Nephron (organoid): ENCODE data around the gene FABP6.
"Not testable (repeated sequence)": the region's sequence is repeated elsewhere in the genome, so short reads cannot be mapped to it uniquely, and the experiment has no call there.

Source experiments
- H3K27ac Mint-ChIP-seq, 3 experiments: 2 replicates each; pipeline ENCODE4 v1.8.0; 2020; ENCODE audit warnings: mixed read lengths in 3 of 3, mild to moderate bottlenecking in 2 of 3, moderate library complexity in 1 of 3
- H3K27me3 Mint-ChIP-seq: 2 replicates; pipeline ENCODE4 v1.8.0; 2021; ENCODE audit warnings: low read depth, mild to moderate bottlenecking, moderate library complexity, mixed read lengths
- H3K36me3 Mint-ChIP-seq: 2 replicates; pipeline ENCODE4 v1.8.0; 2020; ENCODE audit warnings: low read depth, mixed read lengths
- H3K4me1 Mint-ChIP-seq: 2 replicates; pipeline ENCODE4 v1.8.0; 2020; ENCODE audit warnings: mixed read lengths
- H3K4me3 Mint-ChIP-seq, 3 experiments: 2 replicates each; pipeline ENCODE4 v1.8.0; 2020; ENCODE audit warnings: mild to moderate bottlenecking in 3 of 3, mixed read lengths in 3 of 3, moderate library complexity in 2 of 3
- H3K9me3 Mint-ChIP-seq: 2 replicates; pipeline ENCODE4 v1.8.0; 2020; ENCODE audit warnings: mixed read lengths
- TF ChIP-seq, protein P1 (sequence below), 3 experiments: fragments of 200-600 bp; sonication (generic); IDR thresholded peaks; one replicate each; pipeline ENCODE4 v1.5.0; 2021; ENCODE audit warnings: antibody characterized with exemption in 3 of 3; ENCODE audit not compliant: unreplicated experiment in 3 of 3

FABP6 gene

GRCh38 chr5:160237571-160238093, 8.3 kb downstream of the FABP6 start:
- H3K36me3 Mint-ChIP-seq: no peaks in the 10 kb centered on the region
- no peaks in the 10 kb centered on the region for H3K4me1 Mint-ChIP-seq
- peaks cover 10% of the 10 kb centered on the region for H3K27me3 Mint-ChIP-seq
- H3K27ac Mint-ChIP-seq: no peak overlapping the region
- H3K4me3 Mint-ChIP-seq: no peak overlapping the region
- TF ChIP-seq, protein P1, sequence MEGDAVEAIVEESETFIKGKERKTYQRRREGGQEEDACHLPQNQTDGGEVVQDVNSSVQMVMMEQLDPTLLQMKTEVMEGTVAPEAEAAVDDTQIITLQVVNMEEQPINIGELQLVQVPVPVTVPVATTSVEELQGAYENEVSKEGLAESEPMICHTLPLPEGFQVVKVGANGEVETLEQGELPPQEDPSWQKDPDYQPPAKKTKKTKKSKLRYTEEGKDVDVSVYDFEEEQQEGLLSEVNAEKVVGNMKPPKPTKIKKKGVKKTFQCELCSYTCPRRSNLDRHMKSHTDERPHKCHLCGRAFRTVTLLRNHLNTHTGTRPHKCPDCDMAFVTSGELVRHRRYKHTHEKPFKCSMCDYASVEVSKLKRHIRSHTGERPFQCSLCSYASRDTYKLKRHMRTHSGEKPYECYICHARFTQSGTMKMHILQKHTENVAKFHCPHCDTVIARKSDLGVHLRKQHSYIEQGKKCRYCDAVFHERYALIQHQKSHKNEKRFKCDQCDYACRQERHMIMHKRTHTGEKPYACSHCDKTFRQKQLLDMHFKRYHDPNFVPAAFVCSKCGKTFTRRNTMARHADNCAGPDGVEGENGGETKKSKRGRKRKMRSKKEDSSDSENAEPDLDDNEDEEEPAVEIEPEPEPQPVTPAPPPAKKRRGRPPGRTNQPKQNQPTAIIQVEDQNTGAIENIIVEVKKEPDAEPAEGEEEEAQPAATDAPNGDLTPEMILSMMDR (IDR thresholded peaks at IDR 0.05; ENCODE audit: unreplicated experiment in 3 of 3): no peak
- H3K9me3 Mint-ChIP-seq: peaks cover 4% of the 10 kb centered on the region

GRCh38 chr5:160240350-160240749, 11.0 kb downstream of the FABP6 start:
- no peaks in the 10 kb centered on the region for H3K9me3 Mint-ChIP-seq
- H3K36me3 Mint-ChIP-seq: no peaks in the 10 kb centered on the region
- no peak overlapping the region for H3K27ac Mint-ChIP-seq
- peaks cover 10% of the 10 kb centered on the region for H3K27me3 Mint-ChIP-seq
- TF ChIP-seq, protein P1 (IDR thresholded peaks at IDR 0.05; ENCODE audit: unreplicated experiment in 3 of 3): no peak
- H3K4me1 Mint-ChIP-seq: no peaks in the 10 kb centered on the region
- no peak overlapping the region for H3K4me3 Mint-ChIP-seq

- Mint-ChIP-seq H3K36me3 (no peaks in the 10 kb centered on the region), H3K4me1 (no peaks in the 10 kb centered on the region), H3K4me3 (no peak overlapping the region), H3K9me3 (no peaks in the 10 kb centered on the region), H3K27ac (no peak overlapping the region), H3K27me3 (peaks cover 7% of the 10 kb centered on the region)
- TF ChIP-seq, protein P1 (IDR thresholded peaks at IDR 0.05; ENCODE audit: unreplicated experiment in 3 of 3): no peak
Observed at GRCh38 chr5:160242145-160242544, 12.8 kb downstream of the FABP6 start.

GRCh38 chr5:160245506-160246086, 16.3 kb downstream of the FABP6 start:
- TF ChIP-seq, protein P1 (IDR thresholded peaks at IDR 0.05; ENCODE audit: unreplicated experiment in 3 of 3): no peak
- no peaks in the 10 kb centered on the region for H3K36me3 Mint-ChIP-seq

GRCh38 chr5:160249570-160249969, 20.3 kb downstream of the FABP6 start:
- H3K27me3 Mint-ChIP-seq, H3K9me3 Mint-ChIP-seq, H3K27ac Mint-ChIP-seq, H3K4me1 Mint-ChIP-seq, H3K4me3 Mint-ChIP-seq: not testable (repeated sequence)
- peaks cover 26% of the 10 kb centered on the region for H3K36me3 Mint-ChIP-seq

More at GRCh38 chr5:160245506-160246086, 16.3 kb downstream of the FABP6 start:
- no peak overlapping the region for H3K27ac Mint-ChIP-seq
- no peak overlapping the region for H3K4me3 Mint-ChIP-seq
- H3K27me3 Mint-ChIP-seq: no peaks in the 10 kb centered on the region
- H3K4me1 Mint-ChIP-seq: no peaks in the 10 kb centered on the region
- H3K9me3 Mint-ChIP-seq: no peaks in the 10 kb centered on the region

- TF ChIP-seq, protein P1 (IDR thresholded peaks at IDR 0.05; ENCODE audit: unreplicated experiment in 3 of 3): no peak
- H3K36me3 Mint-ChIP-seq: peaks cover 26% of the 10 kb centered on the region
- no peak overlapping the region for H3K27ac Mint-ChIP-seq
- H3K4me3 Mint-ChIP-seq: no peak overlapping the region
- no peaks in the 10 kb centered on the region for H3K4me1 Mint-ChIP-seq
- H3K27me3 Mint-ChIP-seq: no peaks in the 10 kb centered on the region
- H3K9me3 Mint-ChIP-seq: no peaks in the 10 kb centered on the region
Observed at GRCh38 chr5:160250226-160250625, 20.9 kb downstream of the FABP6 start.
